GM18517 (cell line): ENCODE data around the gene MARCHF10.
"Not testable (repeated sequence)": the region's sequence is repeated elsewhere in the genome, so short reads cannot be mapped to it uniquely, and the experiment has no call there.

Experiments used
- ATAC-seq: cut with Tn5 transposase; IDR thresholded peaks from one replicate; pipeline ENCODE4 v1.9.1; 2021; ENCODE audit warnings: mild to moderate bottlenecking, moderate library complexity; ENCODE audit not compliant: unreplicated experiment

MARCHF10 gene

GRCh38 chr17:62702746-62703260 lies 105.3 kb downstream of the MARCHF10 start:
- no peak for ATAC-seq

GRCh38 chr17:62701706-62702085 lies 106.4 kb downstream of the MARCHF10 start:
- no peak for ATAC-seq

GRCh38 chr17:62700964-62701705 lies 107.0 kb downstream of the MARCHF10 start:
- ATAC-seq, result no peak

- not testable (repeated sequence) for ATAC-seq
Measured at GRCh38 chr17:62698459-62698858, 109.7 kb downstream of the MARCHF10 start.

GRCh38 chr17:62696726-62697490 lies 111.2 kb downstream of the MARCHF10 start:
- ATAC-seq, result no peak

- ATAC-seq, result no peak
Measured at GRCh38 chr17:62696256-62696655, 111.9 kb downstream of the MARCHF10 start.

- not testable (repeated sequence) for ATAC-seq
Measured at GRCh38 chr17:62695093-62695738, 112.9 kb downstream of the MARCHF10 start.

GRCh38 chr17:62693616-62694409 lies 114.3 kb downstream of the MARCHF10 start:
- no peak for ATAC-seq

GRCh38 chr17:62692721-62693431 lies 115.2 kb downstream of the MARCHF10 start:
- ATAC-seq, result no peak

GRCh38 chr17:62692159-62692651 lies 115.9 kb downstream of the MARCHF10 start:
- ATAC-seq, result no peak

- ATAC-seq, result not testable (repeated sequence)
Measured at GRCh38 chr17:62691589-62691915, 116.6 kb downstream of the MARCHF10 start.

GRCh38 chr17:62690168-62690897 lies 117.8 kb downstream of the MARCHF10 start:
- ATAC-seq, result no peak

GRCh38 chr17:62689441-62690167 lies 118.5 kb downstream of the MARCHF10 start:
- ATAC-seq, result no peak

GRCh38 chr17:62688398-62689160 lies 119.5 kb downstream of the MARCHF10 start:
- no peak for ATAC-seq

- ATAC-seq, result no peak
Measured at GRCh38 chr17:62687997-62688396, 120.1 kb downstream of the MARCHF10 start.

- no peak for ATAC-seq
Measured at GRCh38 chr17:62684179-62684578, 123.9 kb downstream of the MARCHF10 start.

- ATAC-seq, result no peak
Measured at GRCh38 chr17:62681939-62682381, 126.2 kb downstream of the MARCHF10 start.
